Hepatocyte (in vitro differentiated cells): ENCODE data around the gene CPNE6. TPM values are rescaled to one million over a fixed set of nuclear protein-coding genes. Genes with fewer than 3 reads are reported as not detected.

Experiments
- DNase-seq: peaks from one replicate; pipeline ENCODE4 v3.0.0-alpha.2; 2016; ENCODE audit warnings: low spot score
- H2AFZ ChIP-seq: fragments of 200-600 bp; sonication (generic); 2 replicates; pipeline ENCODE4 v1.6.0; 2016; ENCODE audit warnings: antibody characterized with exemption, mild to moderate bottlenecking
- H3K27ac ChIP-seq: fragments of 200-600 bp; sonication (generic); 2 replicates; pipeline ENCODE4 v1.5.1; 2016; ENCODE audit warnings: mild to moderate bottlenecking
- H3K27me3 ChIP-seq: fragments of 200-600 bp; sonication (generic); 2 replicates; pipeline ENCODE4 v1.6.1; 2016
- H3K36me3 ChIP-seq: fragments of 200-600 bp; sonication (generic); replicated peaks from 2 replicates; pipeline ENCODE4 v1.5.1; 2016; ENCODE audit warnings: low read depth; ENCODE audit not compliant: insufficient read depth
- H3K4me1 ChIP-seq: fragments of 200-600 bp; sonication (generic); 2 replicates; pipeline ENCODE4 v1.5.1; 2016; ENCODE audit warnings: mild to moderate bottlenecking, moderate library complexity; ENCODE audit not compliant: insufficient read depth
- H3K4me2 ChIP-seq: fragments of 200-600 bp; sonication (generic); 2 replicates; pipeline ENCODE4 v1.6.0; 2016
- H3K4me3 ChIP-seq: fragments of 200-600 bp; sonication (generic); 2 replicates; pipeline ENCODE4 v1.5.1; 2016; ENCODE audit warnings: mild to moderate bottlenecking
- H3K79me2 ChIP-seq: fragments of 200-600 bp; sonication (generic); 2 replicates; pipeline ENCODE4 v1.6.0; 2017; ENCODE audit warnings: mild to moderate bottlenecking
- H3K9me2 ChIP-seq: fragments of 200-600 bp; sonication (generic); replicated peaks from 2 replicates; pipeline ENCODE4 v1.6.0; 2017; ENCODE audit warnings: mild to moderate bottlenecking; ENCODE audit not compliant: insufficient read depth
- H3K9me3 ChIP-seq: fragments of 200-600 bp; sonication (generic); 2 replicates; pipeline ENCODE4 v1.5.1; 2016; ENCODE audit warnings: low read depth, mild to moderate bottlenecking
- H4K20me1 ChIP-seq: fragments of 200-600 bp; sonication (generic); 2 replicates; pipeline ENCODE4 v1.6.0; 2016; ENCODE audit warnings: mild to moderate bottlenecking; ENCODE audit not compliant: insufficient read depth, poor library complexity, severe bottlenecking
- CTCF ChIP-seq: fragments of 200-600 bp; sonication (generic); IDR thresholded peaks from 2 replicates; pipeline ENCODE4 v1.5.1; 2016; ENCODE audit warnings: antibody characterized with exemption, mild to moderate bottlenecking; ENCODE audit not compliant: poor library complexity
- EZH2 ChIP-seq: fragments of 200-600 bp; sonication (generic); IDR thresholded peaks from 2 replicates; pipeline ENCODE4 v1.6.1; 2016; ENCODE audit warnings: antibody characterized with exemption, mild to moderate bottlenecking, borderline replicate concordance
- EZH2phosphoT487 ChIP-seq: fragments of 200-600 bp; sonication (generic); IDR thresholded peaks from one replicate; pipeline ENCODE4 v1.6.1; 2018; ENCODE audit warnings: antibody characterized with exemption, mild to moderate bottlenecking, low read depth, moderate library complexity; ENCODE audit not compliant: unreplicated experiment, severe bottlenecking
- WGBS: methylation state at CpG from one replicate; pipeline ENCODE4 v1.1.6; 2016; ENCODE audit warnings: low lambda C conversion rate; ENCODE audit errors: missing lambda C conversion rate; 5-methylcytosine and 5-hydroxymethylcytosine counted together
- polyA plus RNA-seq: library from polyadenylated mRNA; unstranded; fragments of >200 nt; fragmentation: Nextera tagmentation; extraction: Ambion mirVana; gene quantifications from 2 replicates; pipeline ENCODE4 v1.2.1, GENCODE V29; 2016
- total RNA-seq: library from RNA; depleted of rRNA; stranded (reverse); fragments of >200 nt; gene quantifications from 2 replicates; pipeline ENCODE4 v1.2.3, GENCODE V29; 2014

The CPNE6 gene
- total and polyA plus RNA-seq, 2 experiments from 2014 or later: not detected

GRCh38 chr14:24098927-24099813 lies 27.8 kb downstream of the CPNE6 start:
- Histone ChIP-seq H3K9me3 (no peaks in the 10 kb centered on the region), H2AFZ (no peak overlapping the region), H3K4me3 (no peak overlapping the region), H4K20me1 (no peaks in the 10 kb centered on the region), H3K27ac (no peak overlapping the region), H3K79me2 (peaks cover 27% of the 10 kb centered on the region), H3K36me3 (no peaks in the 10 kb centered on the region), H3K9me2 (no peaks in the 10 kb centered on the region), H3K4me1 (peaks cover 5% of the 10 kb centered on the region), H3K27me3 (no peaks in the 10 kb centered on the region), H3K4me2 (no peak overlapping the region)
- TF ChIP-seq CTCF (no peak), EZH2phosphoT487 (no peak), EZH2 (no peak)
- WGBS: 97% methylated on average over 17 of the region's 17 CpGs
- no peak for DNase-seq

GRCh38 chr14:24100197-24100981 lies 29.0 kb downstream of the CPNE6 start:
- Histone ChIP-seq H4K20me1 (no peaks in the 10 kb centered on the region), H3K4me2 (no peak overlapping the region), H3K27me3 (no peaks in the 10 kb centered on the region), H3K9me3 (no peaks in the 10 kb centered on the region), H2AFZ (no peak overlapping the region), H3K27ac (no peak overlapping the region), H3K36me3 (no peaks in the 10 kb centered on the region), H3K4me1 (no peaks in the 10 kb centered on the region), H3K9me2 (no peaks in the 10 kb centered on the region), H3K4me3 (no peak overlapping the region), H3K79me2 (peaks cover 20% of the 10 kb centered on the region)
- TF ChIP-seq EZH2phosphoT487 (no peak), CTCF (no peak), EZH2 (no peak)
- 90% methylated on average over 4 of the region's 4 CpGs for WGBS
- no peak for DNase-seq

- peaks cover 16% of the 10 kb centered on the region for H3K79me2 ChIP-seq
- H3K4me2 ChIP-seq: no peak overlapping the region
- H3K9me2 ChIP-seq: no peaks in the 10 kb centered on the region
- H2AFZ ChIP-seq: no peak overlapping the region
- no peak overlapping the region for H3K27ac ChIP-seq
- WGBS: 98% methylated on average over 3 of the region's 3 CpGs
- no peaks in the 10 kb centered on the region for H3K9me3 ChIP-seq
- TF ChIP-seq CTCF (no peak), EZH2 (no peak), EZH2phosphoT487 (no peak)
- H3K36me3 ChIP-seq: no peaks in the 10 kb centered on the region
- H3K27me3 ChIP-seq: no peaks in the 10 kb centered on the region
- no peak overlapping the region for H3K4me3 ChIP-seq
- no peaks in the 10 kb centered on the region for H3K4me1 ChIP-seq
- H4K20me1 ChIP-seq: no peaks in the 10 kb centered on the region
- no peak for DNase-seq
Observed at GRCh38 chr14:24100982-24101494, 29.7 kb downstream of the CPNE6 start.
